Astrocyte (in vitro differentiated cells and primary cell): ENCODE measurements around the gene DNAH14. TPM values are rescaled to one million over a fixed set of nuclear protein-coding genes. Genes with fewer than 3 reads are reported as not detected.

Source experiments
- DNase-seq: peaks from one replicate; pipeline ENCODE4 v3.0.0-alpha.2; 2010; ENCODE audit warnings: low read depth
- FAIRE-seq: peaks from 2 replicates; lab custom pipeline; 2011; peaks lifted over from hg19 to GRCh38; lab: Jason Lieb, UNC
- H2AFZ ChIP-seq: 2 replicates; pipeline ENCODE4 v1.6.0; 2012; ENCODE audit warnings: low read depth, low read length, inconsistent platforms
- H3K27ac ChIP-seq: 2 replicates; pipeline ENCODE4 v1.5.1; 2011; ENCODE audit warnings: low read depth, low read length, inconsistent platforms
- H3K27me3 ChIP-seq: 2 replicates; pipeline ENCODE4 v1.6.0; 2011; ENCODE audit warnings: low read length, inconsistent platforms; ENCODE audit not compliant: insufficient read depth
- H3K36me3 ChIP-seq: 2 replicates; pipeline ENCODE4 v1.5.1; 2011; ENCODE audit warnings: low read length, inconsistent platforms; ENCODE audit not compliant: insufficient read depth
- H3K4me1 ChIP-seq: 2 replicates; pipeline ENCODE4 v1.5.1; 2011; ENCODE audit warnings: low read length, inconsistent platforms; ENCODE audit not compliant: insufficient read depth
- H3K4me2 ChIP-seq: 2 replicates; pipeline ENCODE4 v1.6.0; 2012; ENCODE audit warnings: low read length, inconsistent platforms
- H3K4me3 ChIP-seq: 2 replicates; pipeline ENCODE4 v1.5.1; 2011; ENCODE audit warnings: low read depth, mild to moderate bottlenecking, low read length, inconsistent platforms; ENCODE audit not compliant: insufficient read depth
- H3K79me2 ChIP-seq: 2 replicates; pipeline ENCODE4 v1.6.0; 2012; ENCODE audit warnings: mild to moderate bottlenecking, low read length, inconsistent platforms; ENCODE audit not compliant: insufficient read depth
- H3K9ac ChIP-seq: 2 replicates; pipeline ENCODE4 v1.6.0; 2012; ENCODE audit warnings: mild to moderate bottlenecking, low read length, inconsistent platforms
- H3K9me3 ChIP-seq: 2 replicates; pipeline ENCODE4 v1.5.1; 2012; ENCODE audit warnings: low read depth, mild to moderate bottlenecking, low read length, inconsistent platforms; ENCODE audit not compliant: insufficient read depth
- H4K20me1 ChIP-seq: 2 replicates; pipeline ENCODE4 v1.6.0; 2012; ENCODE audit warnings: low read length, inconsistent platforms; ENCODE audit not compliant: insufficient read depth
- H3K27ac Mint-ChIP-seq: one replicate; pipeline ENCODE4 v1.8.0; 2021; ENCODE audit warnings: mild to moderate bottlenecking, mixed read lengths; ENCODE audit not compliant: unreplicated experiment
- H3K27me3 Mint-ChIP-seq: one replicate; pipeline ENCODE4 v1.8.0; 2021; ENCODE audit warnings: low read depth, mixed read lengths; ENCODE audit not compliant: unreplicated experiment
- H3K36me3 Mint-ChIP-seq: one replicate; pipeline ENCODE4 v1.8.0; 2021; ENCODE audit warnings: low read depth, mixed read lengths; ENCODE audit not compliant: unreplicated experiment
- H3K4me1 Mint-ChIP-seq: one replicate; pipeline ENCODE4 v1.8.0; 2021; ENCODE audit warnings: low read depth, mixed read lengths; ENCODE audit not compliant: unreplicated experiment
- H3K4me3 Mint-ChIP-seq: one replicate; pipeline ENCODE4 v1.8.0; 2021; ENCODE audit warnings: mild to moderate bottlenecking, moderate library complexity, mixed read lengths; ENCODE audit not compliant: unreplicated experiment
- H3K9me3 Mint-ChIP-seq: one replicate; pipeline ENCODE4 v1.8.0; 2021; ENCODE audit warnings: mild to moderate bottlenecking, mixed read lengths; ENCODE audit not compliant: unreplicated experiment
- CTCF ChIP-seq: IDR thresholded peaks from 2 replicates; pipeline ENCODE4 v1.5.1; 2011; ENCODE audit warnings: low read depth, mild to moderate bottlenecking, inconsistent platforms, low read length, moderate library complexity; ENCODE audit not compliant: insufficient read depth
- EZH2 ChIP-seq: IDR thresholded peaks from 2 replicates; pipeline ENCODE4 v1.6.1; 2012; ENCODE audit warnings: mild to moderate bottlenecking, low read length, inconsistent platforms; ENCODE audit not compliant: insufficient read depth
- total RNA-seq: library from RNA; stranded (reverse); gene quantifications from 2 replicates; pipeline ENCODE4 v1.2.1, GENCODE V29; 2021

DNAH14 gene
- total RNA-seq, 1 donor from 2014 or later = 21.2 TPM

- no peaks in the 10 kb centered on the region for H4K20me1 ChIP-seq
- no peaks in the 10 kb centered on the region for H3K9me3 Mint-ChIP-seq
- FAIRE-seq = no peak
Measured at GRCh38 chr1:225362805-225363204, 433.3 kb downstream of the DNAH14 start.

GRCh38 chr1:225364439-225364838, 435.0 kb downstream of the DNAH14 start:
- no peak for TF ChIP-seq CTCF
- H3K4me2 ChIP-seq = no peak overlapping the region
- DNase-seq = no peak
- H3K9ac ChIP-seq = no peak overlapping the region
- Mint-ChIP-seq H3K36me3 (no peaks in the 10 kb centered on the region), H3K9me3 (no peaks in the 10 kb centered on the region), H3K27ac (no peak overlapping the region), H3K4me1 (no peaks in the 10 kb centered on the region), H3K4me3 (no peak overlapping the region), H3K27me3 (peaks cover 3% of the 10 kb centered on the region)
- H3K27me3 ChIP-seq = no peaks in the 10 kb centered on the region
- H3K36me3 ChIP-seq = no peaks in the 10 kb centered on the region
- H2AFZ ChIP-seq = no peak overlapping the region
- H3K4me3 ChIP-seq = no peak overlapping the region
- no peaks in the 10 kb centered on the region for H4K20me1 ChIP-seq
- no peak overlapping the region for H3K27ac ChIP-seq
- no peaks in the 10 kb centered on the region for H3K79me2 ChIP-seq
- no peak for FAIRE-seq
- no peaks in the 10 kb centered on the region for H3K9me3 ChIP-seq
- H3K4me1 ChIP-seq = no peaks in the 10 kb centered on the region

More at GRCh38 chr1:225362805-225363204, 433.3 kb downstream of the DNAH14 start:
- H3K27ac Mint-ChIP-seq = no peak overlapping the region
- H3K4me3 Mint-ChIP-seq = no peak overlapping the region
- no peaks in the 10 kb centered on the region for H3K4me1 Mint-ChIP-seq
- no peak overlapping the region for H3K9ac ChIP-seq
- no peaks in the 10 kb centered on the region for H3K9me3 ChIP-seq
- no peak overlapping the region for H3K4me3 ChIP-seq
- no peaks in the 10 kb centered on the region for H3K36me3 ChIP-seq
- no peak overlapping the region for H3K27ac ChIP-seq
- H3K36me3 Mint-ChIP-seq = no peaks in the 10 kb centered on the region
- peaks cover 5% of the 10 kb centered on the region for H3K27me3 Mint-ChIP-seq
- no peak for TF ChIP-seq EZH2
- TF ChIP-seq CTCF = no peak
- no peak overlapping the region for H2AFZ ChIP-seq
- no peak overlapping the region for H3K4me2 ChIP-seq
- no peaks in the 10 kb centered on the region for H3K79me2 ChIP-seq
- H3K27me3 ChIP-seq = no peaks in the 10 kb centered on the region
- H3K4me1 ChIP-seq = no peaks in the 10 kb centered on the region
- DNase-seq = no peak

DNA sequence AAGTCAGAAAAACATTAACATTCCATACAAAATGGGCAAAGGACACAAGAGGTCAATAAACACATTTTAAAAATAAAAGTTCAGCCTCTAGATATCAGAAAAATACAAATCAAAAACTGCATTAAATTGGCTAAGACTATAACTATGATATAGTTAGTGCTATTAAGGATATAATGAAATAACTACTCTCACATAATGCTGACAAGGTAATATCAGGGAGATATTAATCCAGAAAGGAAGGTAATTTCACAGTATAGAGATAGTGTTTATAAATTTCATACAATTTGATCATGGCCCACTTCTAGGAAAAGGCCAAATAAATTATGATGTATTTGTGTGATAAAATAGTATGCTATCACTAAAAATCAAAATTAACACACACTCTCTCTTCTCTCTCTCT, 436.5 kb downstream of the DNAH14 start:
- H3K9ac ChIP-seq = no peak overlapping the region
- Mint-ChIP-seq H3K4me1 (no peaks in the 10 kb centered on the region), H3K36me3 (no peaks in the 10 kb centered on the region), H3K27ac (no peak overlapping the region), H3K4me3 (no peak overlapping the region), H3K9me3 (no peaks in the 10 kb centered on the region), H3K27me3 (peaks cover 3% of the 10 kb centered on the region)
- H3K79me2 ChIP-seq = no peaks in the 10 kb centered on the region
- no peaks in the 10 kb centered on the region for H3K36me3 ChIP-seq
- no peak for DNase-seq
- H3K4me3 ChIP-seq = no peak overlapping the region
- no peak overlapping the region for H3K27ac ChIP-seq
- no peaks in the 10 kb centered on the region for H3K4me1 ChIP-seq
- no peak for FAIRE-seq
- H3K9me3 ChIP-seq = no peaks in the 10 kb centered on the region
- TF ChIP-seq EZH2 = no peak
- no peak for TF ChIP-seq CTCF
- H3K4me2 ChIP-seq = no peak overlapping the region
- H3K27me3 ChIP-seq = no peaks in the 10 kb centered on the region
- no peaks in the 10 kb centered on the region for H4K20me1 ChIP-seq
- no peak overlapping the region for H2AFZ ChIP-seq
